HG03280 (cell line): Measurements from ENCODE around the gene MRPL14.
"Not testable (repeated sequence)": the region's sequence is repeated elsewhere in the genome, so short reads cannot be mapped to it uniquely, and the experiment has no call there.

ENCODE experiments used
- ATAC-seq: cut with Tn5 transposase; IDR thresholded peaks from one replicate; pipeline ENCODE4 v1.9.1; 2021; ENCODE audit warnings: mild to moderate bottlenecking, moderate library complexity; ENCODE audit not compliant: unreplicated experiment

MRPL14 gene

DNA sequence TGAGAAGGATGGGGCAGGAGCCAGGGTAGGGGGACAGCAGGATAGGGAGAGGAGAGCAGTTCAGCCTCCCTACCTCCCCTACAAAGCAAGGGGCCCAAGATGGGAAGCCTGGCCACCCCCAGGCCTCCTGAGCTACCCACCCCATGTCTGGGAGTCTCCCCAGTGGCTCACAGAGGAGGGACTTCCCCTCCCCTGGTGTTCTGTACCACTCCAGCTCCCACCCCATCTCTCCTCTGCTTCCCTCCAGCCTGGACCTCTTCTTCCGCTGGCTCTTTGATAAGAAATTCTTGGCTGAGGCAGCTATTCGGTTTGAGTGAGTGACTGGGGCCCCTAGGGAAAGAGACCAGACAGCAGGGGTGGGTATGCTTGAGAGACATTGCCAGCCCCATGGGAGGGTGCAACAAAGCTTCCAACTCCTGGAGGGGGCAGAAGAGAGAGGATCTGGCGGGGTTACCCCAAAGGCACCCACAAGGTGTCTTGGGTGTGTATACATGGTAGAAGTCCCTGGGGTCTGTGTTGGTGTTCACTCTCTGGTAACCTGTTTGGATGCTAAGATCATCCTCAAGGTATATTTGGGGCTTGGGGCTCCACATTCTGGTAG, 23.2 kb upstream of the MRPL14 start:
- no peak for ATAC-seq

DNA sequence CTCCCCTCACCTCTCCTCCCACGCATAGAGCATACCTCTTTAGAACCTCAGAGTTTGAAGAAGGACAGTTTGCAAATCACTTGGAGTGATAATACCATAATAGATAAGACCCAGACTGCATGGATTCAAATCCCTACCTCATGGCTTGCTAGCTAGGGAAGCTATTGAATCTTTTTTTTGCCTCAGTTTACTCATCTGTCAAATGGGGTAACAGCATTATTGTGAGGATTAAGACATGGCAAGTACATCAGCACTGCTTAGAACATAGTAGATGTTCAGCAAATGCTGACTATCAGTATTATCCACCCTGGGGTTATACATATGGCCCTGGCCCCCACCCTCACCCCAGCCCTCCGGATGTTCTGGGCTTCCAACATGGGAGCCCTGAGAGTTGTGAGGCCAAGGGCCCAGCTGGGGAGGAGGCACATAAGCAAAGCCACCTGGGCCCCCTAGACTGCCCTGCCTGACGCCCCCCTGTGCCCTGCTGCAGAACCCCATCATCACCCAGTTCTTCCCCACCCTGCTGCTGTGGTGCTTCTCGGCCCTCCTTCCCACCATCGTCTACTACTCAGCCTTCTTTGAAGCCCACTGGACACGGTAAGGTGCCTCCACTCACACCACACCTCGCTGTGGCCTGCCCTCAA, 22.2 kb upstream of the MRPL14 start:
- no peak for ATAC-seq

- ATAC-seq: no peak
These were observed 21.1 kb upstream of the MRPL14 start for GRCh38 chr6:44148306-44148705.

- ATAC-seq: no peak
These were observed 20.0 kb upstream of the MRPL14 start for GRCh38 chr6:44147256-44147655.

- no peak for ATAC-seq
These were observed 19.4 kb upstream of the MRPL14 start for GRCh38 chr6:44146685-44147084.

GRCh38 chr6:44145839-44146238, 18.6 kb upstream of the MRPL14 start:
- no peak for ATAC-seq

GRCh38 chr6:44144536-44144935, 17.3 kb upstream of the MRPL14 start:
- ATAC-seq: not testable (repeated sequence)

DNA sequence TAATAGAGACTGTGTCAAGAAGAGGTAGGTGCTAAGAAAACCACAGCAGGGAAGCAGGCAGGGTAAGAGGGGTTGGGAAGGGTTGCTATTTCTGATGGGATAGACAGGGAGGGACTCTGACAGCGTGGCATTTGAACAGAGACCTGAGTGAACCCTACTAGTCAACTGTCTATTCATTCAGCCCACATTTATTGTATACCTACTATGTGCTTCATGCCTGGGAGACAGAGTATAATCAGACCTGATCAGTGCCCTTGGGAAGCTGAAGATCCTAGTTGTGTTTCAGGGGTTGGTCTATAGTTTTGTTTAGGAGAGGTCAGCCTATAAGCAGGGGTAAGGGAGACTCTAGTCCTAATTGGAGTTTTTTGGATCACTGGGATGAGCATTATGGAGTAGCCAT, 16.5 kb upstream of the MRPL14 start:
- no peak for ATAC-seq

DNA sequence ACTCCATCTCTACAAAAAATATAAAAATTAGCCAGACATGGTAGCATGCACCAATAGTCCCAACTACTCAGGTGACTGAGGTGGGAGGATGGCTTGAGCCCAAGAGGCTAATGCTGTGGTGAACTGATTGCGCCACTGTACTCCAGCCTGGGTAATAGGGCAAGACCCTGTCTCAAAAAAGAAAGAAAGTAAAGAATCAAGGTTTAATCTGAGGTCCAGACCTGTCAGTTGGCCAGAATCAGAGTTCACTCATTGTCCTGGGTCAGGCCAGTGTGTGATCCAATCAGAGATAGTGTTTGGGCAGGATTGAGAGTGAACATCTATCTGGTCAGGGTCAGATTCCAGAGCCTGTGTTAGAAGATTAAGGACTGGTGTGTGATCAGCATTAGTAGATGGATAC, 15.6 kb upstream of the MRPL14 start:
- no peak for ATAC-seq

- ATAC-seq: no peak
These were observed 12.1 kb upstream of the MRPL14 start for GRCh38 chr6:44139351-44139743.

DNA sequence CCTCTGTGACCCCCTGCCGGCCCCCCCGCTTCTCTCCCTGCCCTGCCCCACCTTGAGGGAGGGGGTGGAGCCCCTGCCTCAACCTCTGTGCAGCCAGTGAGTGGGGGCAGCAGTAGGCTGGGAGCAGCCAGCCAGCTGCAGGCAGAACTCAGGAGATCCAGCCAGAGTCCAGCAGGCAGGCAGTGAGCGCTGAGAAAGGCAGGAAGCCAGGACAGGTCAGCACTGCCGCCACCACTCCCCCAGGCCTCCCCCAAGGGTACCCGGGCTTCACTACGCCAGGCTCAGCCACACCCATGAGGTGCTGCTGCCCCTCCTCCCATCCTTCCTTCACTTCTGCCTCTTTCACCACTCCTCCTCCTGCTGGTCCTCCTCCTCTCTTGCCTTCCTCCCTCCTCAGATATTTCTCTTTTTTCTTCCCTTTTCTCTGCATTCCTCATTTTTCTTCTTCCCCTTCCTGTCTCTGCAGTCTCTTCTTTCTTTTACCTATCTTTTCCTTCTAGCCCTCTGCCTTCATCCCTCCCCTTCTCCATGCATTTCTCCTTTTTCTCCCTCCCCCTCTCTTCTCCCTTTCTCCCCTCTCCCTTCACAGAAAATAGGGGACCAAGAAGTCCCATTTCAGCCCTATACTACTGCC, 11.6 kb upstream of the MRPL14 start:
- no peak for ATAC-seq

GRCh38 chr6:44135875-44136274, 8.6 kb upstream of the MRPL14 start:
- no peak for ATAC-seq

GRCh38 chr6:44135173-44135758, 8.0 kb upstream of the MRPL14 start:
- ATAC-seq: no peak

DNA sequence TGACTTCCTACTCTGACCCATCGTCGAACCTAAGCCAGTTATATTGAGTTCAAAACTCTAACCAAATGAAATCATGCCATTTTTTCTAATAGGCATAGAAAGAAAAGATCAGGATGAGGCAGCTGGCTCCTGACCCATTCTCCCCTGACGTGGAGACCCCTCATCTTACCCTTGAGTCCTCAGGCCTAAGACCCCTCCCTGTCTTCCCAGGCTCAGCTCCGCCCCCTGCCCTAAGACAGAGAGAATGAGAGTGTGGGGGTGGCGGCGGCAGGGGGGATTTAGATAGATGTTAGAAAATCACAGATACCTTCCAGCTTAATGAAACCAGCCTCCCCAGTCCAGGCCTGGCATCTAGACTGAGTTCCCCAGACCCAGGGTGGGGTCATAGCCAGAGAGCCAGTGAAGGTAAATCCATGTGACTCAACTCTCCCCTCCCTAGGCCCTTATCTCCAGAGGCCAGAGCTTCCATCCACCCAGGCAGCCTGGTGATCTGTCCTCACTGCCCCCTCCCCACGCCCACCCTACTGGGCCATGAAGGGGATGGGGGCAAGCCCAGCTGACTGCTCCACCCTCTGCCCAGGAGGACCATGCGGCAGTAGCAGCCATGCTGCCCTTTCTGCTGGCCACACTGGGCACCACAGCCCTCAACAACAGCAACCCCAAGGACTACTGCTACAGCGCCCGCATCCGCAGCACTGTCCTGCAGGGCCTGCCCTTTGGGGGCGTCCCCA, 6.9 kb upstream of the MRPL14 start:
- ATAC-seq: no peak

GRCh38 chr6:44133003-44133931, 6.0 kb upstream of the MRPL14 start:
- no peak for ATAC-seq

- no peak for ATAC-seq
These were observed 5.2 kb upstream of the MRPL14 start for GRCh38 chr6:44132476-44132875.

DNA sequence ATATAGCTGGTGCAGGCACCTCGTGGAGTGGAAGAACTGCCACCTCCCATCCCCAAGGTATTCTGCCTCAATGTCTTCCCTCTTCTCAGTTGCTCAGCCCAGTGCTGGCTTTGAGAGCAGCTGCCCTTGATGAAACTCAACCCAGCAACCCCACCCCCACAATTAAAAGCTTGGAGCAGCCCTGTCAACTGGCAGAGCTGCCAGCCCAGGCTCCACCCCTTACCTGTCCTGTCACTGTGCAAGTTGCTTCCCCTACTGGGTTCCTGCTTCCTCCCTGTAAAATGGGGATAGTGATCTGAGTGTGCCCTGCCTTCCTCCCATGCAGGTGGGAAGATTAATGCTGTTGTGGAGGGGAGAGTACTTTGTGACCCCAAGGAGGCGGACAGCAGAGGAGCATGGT, 4.6 kb upstream of the MRPL14 start:
- ATAC-seq: no peak

DNA sequence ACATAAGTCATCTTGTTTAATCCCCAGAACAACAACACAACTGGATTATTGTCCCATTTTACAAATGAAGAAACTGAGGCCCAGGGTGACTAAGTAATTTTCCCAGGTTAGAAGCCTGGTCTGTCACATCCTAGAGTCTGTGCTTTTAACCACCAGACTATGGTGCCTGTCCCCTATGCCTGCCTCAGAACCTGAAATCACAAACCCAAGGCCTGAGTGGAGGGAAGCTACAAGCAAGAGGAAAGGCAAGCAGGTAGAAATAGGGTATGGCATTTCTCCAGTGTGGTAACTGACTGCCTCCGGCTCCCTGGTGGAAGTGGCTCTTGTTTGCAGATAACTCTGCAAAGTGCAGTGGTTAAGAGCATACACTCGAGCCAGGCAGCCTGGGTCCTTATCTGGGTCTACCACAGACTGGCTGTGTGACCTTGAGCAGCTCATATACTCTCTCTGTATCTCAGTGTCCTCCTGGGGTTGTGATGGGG, 2.6 kb upstream of the MRPL14 start:
- ATAC-seq: no peak

GRCh38 chr6:44128020-44128917, 1.0 kb upstream of the MRPL14 start:
- peak; percentile 23 for ATAC-seq
